SU-DHL-6 (cell line): ENCODE data around the gene SSX7.
"Not testable (repeated sequence)": the region's sequence is repeated elsewhere in the genome, so short reads cannot be mapped to it uniquely, and the experiment has no call there.

Experiments used
- H2AFZ ChIP-seq: fragments of 200-600 bp; sonication (generic); 2 replicates; pipeline ENCODE4 v1.6.1; 2014; ENCODE audit warnings: low read depth, mild to moderate bottlenecking, moderate library complexity, mixed read lengths, antibody characterized with exemption, low read length; ENCODE audit not compliant: severe bottlenecking
- H3F3A ChIP-seq: fragments of 200-600 bp; shearing (Covaris generic); 2 replicates; pipeline ENCODE4 v1.6.0; 2016; ENCODE audit warnings: antibody characterized with exemption, mild to moderate bottlenecking; ENCODE audit not compliant: insufficient read depth
- H3K27ac ChIP-seq: fragments of 200-600 bp; sonication (generic); 2 replicates; pipeline ENCODE4 v1.5.1; 2016; ENCODE audit warnings: low read depth, mild to moderate bottlenecking, low read length, moderate library complexity, mixed read lengths
- H3K27me3 ChIP-seq: fragments of 200-600 bp; sonication (generic), shearing (Covaris generic); 2 replicates; pipeline ENCODE4 v1.6.0; 2014; ENCODE audit warnings: mild to moderate bottlenecking, low read length
- H3K36me3 ChIP-seq: fragments of 200-600 bp; sonication (generic); 2 replicates; pipeline ENCODE4 v1.6.1; 2014; ENCODE audit warnings: mild to moderate bottlenecking, low read length, mixed read lengths
- H3K4me2 ChIP-seq: fragments of 300-600, 200-600 bp; shearing (Covaris generic), sonication (generic); 2 replicates; pipeline ENCODE4 v1.6.0; 2014; ENCODE audit warnings: low read length, low read depth, mild to moderate bottlenecking; ENCODE audit not compliant: poor library complexity, severe bottlenecking
- H3K4me3 ChIP-seq: fragments of 200-600 bp; sonication (generic); 2 replicates; pipeline ENCODE4 v1.5.1; 2014; ENCODE audit warnings: antibody characterized with exemption, low read length, mild to moderate bottlenecking, mixed read lengths; ENCODE audit not compliant: insufficient read depth, poor library complexity, severe bottlenecking
- H3K79me2 ChIP-seq: fragments of 200-600 bp; sonication (generic); 2 replicates; pipeline ENCODE4 v1.6.1; 2014; ENCODE audit warnings: mild to moderate bottlenecking, low read length, moderate library complexity; ENCODE audit not compliant: insufficient read depth
- H3K9ac ChIP-seq: fragments of 200-600 bp; sonication (generic); 2 replicates; pipeline ENCODE4 v1.7.0; 2014; ENCODE audit warnings: mild to moderate bottlenecking, low read length
- H3K9me2 ChIP-seq: fragments of 200-600 bp; sonication (generic); replicated peaks from 2 replicates; pipeline ENCODE4 v1.6.1; 2014; ENCODE audit warnings: low read length; ENCODE audit not compliant: insufficient read depth
- H3K9me3 ChIP-seq: fragments of 200-600 bp; sonication (generic); 2 replicates; pipeline ENCODE4 v1.6.1; 2014; ENCODE audit warnings: low read length, mixed read lengths; ENCODE audit not compliant: insufficient read depth
- H4K20me1 ChIP-seq: fragments of 200-600 bp; sonication (generic); 2 replicates; pipeline ENCODE4 v1.6.1; 2014; ENCODE audit warnings: low read depth, mild to moderate bottlenecking, antibody characterized with exemption, low read length, moderate library complexity, mixed read lengths
- EZH2phosphoT487 ChIP-seq: fragments of 200-600 bp; sonication (generic), shearing (Covaris generic); conservative IDR thresholded peaks from 2 replicates; pipeline ENCODE4 v1.6.1; 2018; ENCODE audit warnings: mild to moderate bottlenecking, antibody characterized with exemption, low read length, moderate library complexity, mixed read lengths
- TF ChIP-seq, protein P1 (sequence below): fragments of 200-600 bp; sonication (generic); IDR thresholded peaks from one replicate; pipeline ENCODE4 v1.5.1; 2017; ENCODE audit warnings: antibody characterized with exemption, mild to moderate bottlenecking, low read length, moderate library complexity; ENCODE audit not compliant: insufficient read depth, poor library complexity, severe bottlenecking

SSX7 gene

DNA sequence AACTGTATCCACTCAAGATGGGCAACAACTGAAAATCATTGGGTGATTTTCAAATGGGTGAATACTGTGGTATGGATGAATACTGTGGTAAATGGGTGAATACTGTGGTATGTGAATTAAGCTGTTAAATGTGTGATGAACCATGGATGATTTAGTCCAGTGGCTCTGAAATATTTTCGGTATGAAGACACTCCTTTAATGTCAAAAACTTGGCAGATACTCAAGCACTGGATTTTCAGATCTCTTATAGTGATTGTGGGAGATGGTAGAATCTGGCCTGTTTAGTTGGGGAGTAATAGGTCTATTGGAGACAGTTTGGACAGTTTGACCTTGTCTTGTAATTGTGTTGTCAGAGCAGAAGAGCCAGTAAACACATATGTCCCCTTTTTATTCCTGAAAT, 45.7 kb downstream of the SSX7 start:
- Histone ChIP-seq H3K9ac (no peak overlapping the region), H2AFZ (no peak overlapping the region), H3K27me3 (no peaks in the 10 kb centered on the region), H3K4me2 (no peak overlapping the region), H3F3A (no peaks in the 10 kb centered on the region), H4K20me1 (no peaks in the 10 kb centered on the region), H3K36me3 (no peaks in the 10 kb centered on the region), H3K4me3 (no peak overlapping the region), H3K9me3 (no peaks in the 10 kb centered on the region), H3K27ac (no peak overlapping the region), H3K79me2 (no peaks in the 10 kb centered on the region), H3K9me2 (no peaks in the 10 kb centered on the region)
- TF ChIP-seq, protein P1, sequence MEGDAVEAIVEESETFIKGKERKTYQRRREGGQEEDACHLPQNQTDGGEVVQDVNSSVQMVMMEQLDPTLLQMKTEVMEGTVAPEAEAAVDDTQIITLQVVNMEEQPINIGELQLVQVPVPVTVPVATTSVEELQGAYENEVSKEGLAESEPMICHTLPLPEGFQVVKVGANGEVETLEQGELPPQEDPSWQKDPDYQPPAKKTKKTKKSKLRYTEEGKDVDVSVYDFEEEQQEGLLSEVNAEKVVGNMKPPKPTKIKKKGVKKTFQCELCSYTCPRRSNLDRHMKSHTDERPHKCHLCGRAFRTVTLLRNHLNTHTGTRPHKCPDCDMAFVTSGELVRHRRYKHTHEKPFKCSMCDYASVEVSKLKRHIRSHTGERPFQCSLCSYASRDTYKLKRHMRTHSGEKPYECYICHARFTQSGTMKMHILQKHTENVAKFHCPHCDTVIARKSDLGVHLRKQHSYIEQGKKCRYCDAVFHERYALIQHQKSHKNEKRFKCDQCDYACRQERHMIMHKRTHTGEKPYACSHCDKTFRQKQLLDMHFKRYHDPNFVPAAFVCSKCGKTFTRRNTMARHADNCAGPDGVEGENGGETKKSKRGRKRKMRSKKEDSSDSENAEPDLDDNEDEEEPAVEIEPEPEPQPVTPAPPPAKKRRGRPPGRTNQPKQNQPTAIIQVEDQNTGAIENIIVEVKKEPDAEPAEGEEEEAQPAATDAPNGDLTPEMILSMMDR: no peak
- no peak for TF ChIP-seq EZH2phosphoT487

DNA sequence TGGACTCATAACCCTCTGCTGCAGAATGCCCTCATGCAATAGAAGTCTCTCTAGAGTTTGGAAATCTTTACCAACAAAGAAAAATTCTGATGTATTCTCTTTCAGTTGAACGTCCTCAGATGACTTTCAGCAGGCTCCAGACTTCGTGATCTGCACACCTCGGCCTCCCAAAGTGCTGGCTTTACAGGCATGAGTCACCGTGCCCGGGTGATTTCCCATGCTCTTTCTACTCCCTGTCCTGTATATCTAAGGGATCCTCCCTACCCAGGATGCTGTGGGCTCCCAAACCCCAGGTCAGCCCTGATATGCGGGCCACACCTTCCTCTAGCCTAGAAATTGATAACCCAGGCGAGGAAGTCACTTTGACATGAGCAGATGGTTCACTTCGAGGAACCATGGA, 51.5 kb downstream of the SSX7 start:
- H3K4me3 ChIP-seq, H3K9me2 ChIP-seq, H3K9me3 ChIP-seq, H3F3A ChIP-seq, H2AFZ ChIP-seq, H3K79me2 ChIP-seq, H3K9ac ChIP-seq, H3K27me3 ChIP-seq, H3K27ac ChIP-seq, H3K4me2 ChIP-seq, H4K20me1 ChIP-seq, H3K36me3 ChIP-seq: not testable (repeated sequence)

- no peak overlapping the region for H3K4me3 ChIP-seq
- H2AFZ ChIP-seq: no peak overlapping the region
- H3K27me3 ChIP-seq: no peaks in the 10 kb centered on the region
- H3K27ac ChIP-seq: no peak overlapping the region
- no peaks in the 10 kb centered on the region for H4K20me1 ChIP-seq
- TF ChIP-seq EZH2phosphoT487: no peak
- TF ChIP-seq, protein P1: no peak
- H3F3A ChIP-seq: no peaks in the 10 kb centered on the region
- H3K9me2 ChIP-seq: no peaks in the 10 kb centered on the region
- H3K36me3 ChIP-seq: no peaks in the 10 kb centered on the region
- no peaks in the 10 kb centered on the region for H3K79me2 ChIP-seq
- H3K9ac ChIP-seq: no peak overlapping the region
- no peaks in the 10 kb centered on the region for H3K9me3 ChIP-seq
- H3K4me2 ChIP-seq: no peak overlapping the region
Measured at GRCh38 chrX:52598886-52599285, 55.8 kb downstream of the SSX7 start.

GRCh38 chrX:52594658-52595057, 60.0 kb downstream of the SSX7 start:
- Histone ChIP-seq H3K9me2 (no peaks in the 10 kb centered on the region), H3K9me3 (no peaks in the 10 kb centered on the region), H3K27ac (no peak overlapping the region), H3K79me2 (no peaks in the 10 kb centered on the region), H2AFZ (no peak overlapping the region), H3K4me3 (no peak overlapping the region), H3K36me3 (no peaks in the 10 kb centered on the region), H3K27me3 (no peaks in the 10 kb centered on the region), H3K9ac (no peak overlapping the region), H3F3A (no peaks in the 10 kb centered on the region), H3K4me2 (no peak overlapping the region), H4K20me1 (no peaks in the 10 kb centered on the region)
- no peak for TF ChIP-seq EZH2phosphoT487
- TF ChIP-seq, protein P1: no peak
